K562 (cell line): Measurements from ENCODE around the gene ACSL3.

Source experiments
- CBX2 ChIP-seq: fragments of 200-600 bp; sonication (generic); IDR thresholded peaks from one replicate; pipeline ENCODE4 v1.6.1; 2012; ENCODE audit warnings: mild to moderate bottlenecking, low read length, inconsistent platforms; ENCODE audit not compliant: insufficient read depth, poor library complexity, severe bottlenecking
- POLR2A ChIP-seq: fragments of 450-650 bp; conservative IDR thresholded peaks from 2 replicates; pipeline ENCODE4 v1.6.1; 2016
- ZKSCAN3 ChIP-seq: fragments of 250-450 bp; sonication (Bioruptor Pico); IDR thresholded peaks from 2 replicates; pipeline ENCODE4 v1.4.0; 2020
- ZNF174 ChIP-seq: fragments of 250-450 bp; sonication (Bioruptor Pico); IDR thresholded peaks from 2 replicates; pipeline ENCODE4 v1.4.0; 2020; ENCODE audit warnings: mild to moderate bottlenecking
- ZNF592 ChIP-seq: fragments of 450-650 bp; IDR thresholded peaks from 2 replicates; pipeline ENCODE4 v1.6.1; 2017; ENCODE audit warnings: antibody characterized with exemption, mild to moderate bottlenecking
- TF ChIP-seq, protein P1 (sequence below), 3 experiments: IDR thresholded peaks in 2 of 3; conservative IDR thresholded peaks in 1 of 3; 2 replicates each; pipeline ENCODE4 v1.5.1; 2011 to 2012; ENCODE audit warnings: low read length in 3 of 3, mild to moderate bottlenecking in 3 of 3, control low read depth in 2 of 3, improper control_type of control experiment in 1 of 3, inconsistent platforms in 1 of 3, low read depth in 1 of 3, mixed read lengths in 1 of 3, moderate library complexity in 1 of 3; ENCODE audit not compliant: insufficient read depth in 2 of 3

DNA sequence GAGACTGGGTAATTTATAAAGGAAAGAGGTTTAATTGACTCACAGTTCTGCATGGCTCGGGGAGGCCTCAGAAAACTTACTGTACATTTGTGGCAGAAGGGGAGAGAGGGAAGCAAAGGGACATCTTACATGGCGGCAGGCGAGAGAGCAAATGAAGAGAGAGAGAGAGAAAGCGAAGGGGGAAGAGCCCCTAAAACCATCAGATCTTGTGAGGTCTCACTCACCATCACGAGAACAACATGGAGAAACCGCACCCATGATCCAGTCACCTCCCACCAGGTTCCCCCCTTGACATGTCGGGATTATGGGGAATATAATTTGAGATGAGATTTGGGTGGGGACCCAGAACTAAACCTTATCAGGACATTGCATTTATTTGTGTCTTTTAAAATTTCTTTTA is 75.9 kb downstream of the ACSL3 start:
- TF ChIP-seq, protein P1, sequence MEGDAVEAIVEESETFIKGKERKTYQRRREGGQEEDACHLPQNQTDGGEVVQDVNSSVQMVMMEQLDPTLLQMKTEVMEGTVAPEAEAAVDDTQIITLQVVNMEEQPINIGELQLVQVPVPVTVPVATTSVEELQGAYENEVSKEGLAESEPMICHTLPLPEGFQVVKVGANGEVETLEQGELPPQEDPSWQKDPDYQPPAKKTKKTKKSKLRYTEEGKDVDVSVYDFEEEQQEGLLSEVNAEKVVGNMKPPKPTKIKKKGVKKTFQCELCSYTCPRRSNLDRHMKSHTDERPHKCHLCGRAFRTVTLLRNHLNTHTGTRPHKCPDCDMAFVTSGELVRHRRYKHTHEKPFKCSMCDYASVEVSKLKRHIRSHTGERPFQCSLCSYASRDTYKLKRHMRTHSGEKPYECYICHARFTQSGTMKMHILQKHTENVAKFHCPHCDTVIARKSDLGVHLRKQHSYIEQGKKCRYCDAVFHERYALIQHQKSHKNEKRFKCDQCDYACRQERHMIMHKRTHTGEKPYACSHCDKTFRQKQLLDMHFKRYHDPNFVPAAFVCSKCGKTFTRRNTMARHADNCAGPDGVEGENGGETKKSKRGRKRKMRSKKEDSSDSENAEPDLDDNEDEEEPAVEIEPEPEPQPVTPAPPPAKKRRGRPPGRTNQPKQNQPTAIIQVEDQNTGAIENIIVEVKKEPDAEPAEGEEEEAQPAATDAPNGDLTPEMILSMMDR (IDR thresholded peaks at IDR 0.05 in 2 of 3, conservative IDR thresholded peaks at IDR 0.05 in 1 of 3; ENCODE audit: insufficient read depth in 2 of 3, low read depth in 1 of 3, low read length in 3 of 3), result no peak
- no peak for TF ChIP-seq ZKSCAN3 (CRISPR knock-in tag)
- TF ChIP-seq POLR2A, result no peak
- TF ChIP-seq CBX2, result no peak
- no peak for TF ChIP-seq ZNF174
- no peak for TF ChIP-seq ZNF592
